CD4-positive, alpha-beta T cell treated with Interleukin-15 for 4 hours (primary cell): ENCODE data around the gene APC2.

Experiments used
- DNase-seq: peaks from one replicate; pipeline ENCODE4 v3.0.0-alpha.2; 2020; ENCODE audit warnings: low spot score

The APC2 gene, protein sequence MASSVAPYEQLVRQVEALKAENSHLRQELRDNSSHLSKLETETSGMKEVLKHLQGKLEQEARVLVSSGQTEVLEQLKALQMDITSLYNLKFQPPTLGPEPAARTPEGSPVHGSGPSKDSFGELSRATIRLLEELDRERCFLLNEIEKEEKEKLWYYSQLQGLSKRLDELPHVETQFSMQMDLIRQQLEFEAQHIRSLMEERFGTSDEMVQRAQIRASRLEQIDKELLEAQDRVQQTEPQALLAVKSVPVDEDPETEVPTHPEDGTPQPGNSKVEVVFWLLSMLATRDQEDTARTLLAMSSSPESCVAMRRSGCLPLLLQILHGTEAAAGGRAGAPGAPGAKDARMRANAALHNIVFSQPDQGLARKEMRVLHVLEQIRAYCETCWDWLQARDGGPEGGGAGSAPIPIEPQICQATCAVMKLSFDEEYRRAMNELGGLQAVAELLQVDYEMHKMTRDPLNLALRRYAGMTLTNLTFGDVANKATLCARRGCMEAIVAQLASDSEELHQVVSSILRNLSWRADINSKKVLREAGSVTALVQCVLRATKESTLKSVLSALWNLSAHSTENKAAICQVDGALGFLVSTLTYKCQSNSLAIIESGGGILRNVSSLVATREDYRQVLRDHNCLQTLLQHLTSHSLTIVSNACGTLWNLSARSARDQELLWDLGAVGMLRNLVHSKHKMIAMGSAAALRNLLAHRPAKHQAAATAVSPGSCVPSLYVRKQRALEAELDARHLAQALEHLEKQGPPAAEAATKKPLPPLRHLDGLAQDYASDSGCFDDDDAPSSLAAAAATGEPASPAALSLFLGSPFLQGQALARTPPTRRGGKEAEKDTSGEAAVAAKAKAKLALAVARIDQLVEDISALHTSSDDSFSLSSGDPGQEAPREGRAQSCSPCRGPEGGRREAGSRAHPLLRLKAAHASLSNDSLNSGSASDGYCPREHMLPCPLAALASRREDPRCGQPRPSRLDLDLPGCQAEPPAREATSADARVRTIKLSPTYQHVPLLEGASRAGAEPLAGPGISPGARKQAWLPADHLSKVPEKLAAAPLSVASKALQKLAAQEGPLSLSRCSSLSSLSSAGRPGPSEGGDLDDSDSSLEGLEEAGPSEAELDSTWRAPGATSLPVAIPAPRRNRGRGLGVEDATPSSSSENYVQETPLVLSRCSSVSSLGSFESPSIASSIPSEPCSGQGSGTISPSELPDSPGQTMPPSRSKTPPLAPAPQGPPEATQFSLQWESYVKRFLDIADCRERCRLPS (N-terminal part only)

DNA sequence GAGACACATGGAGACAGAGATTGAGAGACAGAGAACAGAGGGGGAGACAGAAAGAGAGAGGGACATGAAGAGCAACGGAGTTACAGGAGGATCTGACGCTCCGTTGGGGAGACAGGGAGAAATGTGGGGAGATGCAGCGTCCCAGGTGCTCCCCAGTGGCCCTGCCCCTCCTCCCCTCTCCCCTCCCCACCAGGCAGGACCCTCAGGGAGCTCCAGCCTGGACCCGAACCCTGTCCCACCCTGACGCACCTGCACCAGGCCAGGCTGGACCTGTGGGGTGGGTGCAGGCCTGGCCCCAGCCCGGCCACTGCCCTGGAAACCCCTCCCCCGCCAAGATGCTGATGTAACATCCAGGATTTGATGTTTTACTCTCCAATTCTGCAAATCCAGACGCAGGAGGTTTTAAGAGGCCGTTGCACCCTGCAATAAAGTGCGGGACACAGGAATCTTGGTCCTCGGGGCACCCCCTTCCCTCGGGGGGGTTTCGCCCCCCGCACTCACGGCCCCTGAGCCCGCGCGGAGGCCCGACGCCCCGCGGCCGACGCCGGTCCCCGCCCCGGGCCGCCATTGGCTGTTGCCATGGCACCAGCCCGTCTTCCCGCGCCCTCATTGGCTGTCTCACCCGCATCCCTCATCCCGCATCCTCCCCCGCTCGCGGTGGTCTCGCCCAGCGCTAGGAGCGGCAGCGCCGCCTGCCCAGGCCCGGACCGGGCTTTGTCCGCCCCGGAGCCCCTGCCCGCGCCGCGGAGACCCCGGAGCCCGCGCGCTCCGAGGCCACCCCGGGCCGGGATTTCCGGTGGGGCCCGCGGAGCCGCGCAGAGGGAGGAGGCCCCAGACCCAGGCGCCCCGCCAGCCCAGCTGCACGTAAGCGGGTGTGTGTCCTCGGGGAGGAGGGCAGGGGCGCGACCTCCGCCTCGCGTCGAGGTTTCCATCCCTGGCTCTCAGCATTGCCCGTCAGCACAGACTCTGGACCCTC, at the start of gene APC2:
TSS of gene APC2 (plus strand) at position 655 of the 976 bp plus-strand sequence. CDS start 2,881 bp downstream, outside the sequence.
- peak; percentile 16 for DNase-seq

DNA sequence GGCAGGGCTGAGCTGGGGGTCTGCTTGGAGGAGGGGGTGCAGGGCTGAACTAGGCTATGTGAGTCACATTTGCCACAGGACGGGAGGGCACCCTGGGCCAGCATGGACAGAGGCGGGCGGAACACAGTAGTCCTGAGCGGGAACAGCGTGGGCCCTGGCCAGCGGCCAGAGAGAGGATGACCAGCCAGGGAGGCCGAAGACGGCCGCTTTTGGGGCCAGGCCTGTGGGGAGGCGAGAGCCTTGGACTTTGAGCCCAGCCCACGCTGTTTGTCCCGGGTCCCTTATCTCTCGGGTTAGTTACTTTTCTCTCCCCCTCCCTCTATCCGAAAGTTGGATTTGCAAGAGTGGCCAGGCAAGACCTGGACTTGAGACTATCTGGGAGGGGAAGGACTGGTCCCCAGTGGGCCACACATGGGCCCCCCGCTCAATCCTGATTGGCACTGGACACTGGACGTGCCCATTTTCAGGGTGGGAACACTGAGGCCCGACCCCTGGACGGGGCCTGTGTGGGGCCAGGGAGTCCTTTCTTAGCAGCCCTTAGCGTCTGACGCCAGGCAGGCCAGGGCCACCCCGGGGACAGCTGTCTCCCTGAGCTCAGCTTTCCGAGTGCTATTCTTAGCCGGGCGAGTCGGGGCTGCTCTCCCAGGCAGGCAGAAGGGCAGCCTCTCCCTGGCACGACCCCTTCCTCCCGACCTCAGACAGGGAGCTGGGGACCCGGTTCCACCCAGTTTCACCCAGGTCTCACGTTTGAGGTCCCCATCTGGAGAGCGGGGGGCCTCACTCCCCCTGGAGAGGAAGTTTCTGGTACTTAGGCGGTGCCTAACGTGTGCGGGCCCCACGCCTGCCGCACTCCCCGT, 49.4 kb upstream of the APC2 start:
- DNase-seq, result no peak

DNA sequence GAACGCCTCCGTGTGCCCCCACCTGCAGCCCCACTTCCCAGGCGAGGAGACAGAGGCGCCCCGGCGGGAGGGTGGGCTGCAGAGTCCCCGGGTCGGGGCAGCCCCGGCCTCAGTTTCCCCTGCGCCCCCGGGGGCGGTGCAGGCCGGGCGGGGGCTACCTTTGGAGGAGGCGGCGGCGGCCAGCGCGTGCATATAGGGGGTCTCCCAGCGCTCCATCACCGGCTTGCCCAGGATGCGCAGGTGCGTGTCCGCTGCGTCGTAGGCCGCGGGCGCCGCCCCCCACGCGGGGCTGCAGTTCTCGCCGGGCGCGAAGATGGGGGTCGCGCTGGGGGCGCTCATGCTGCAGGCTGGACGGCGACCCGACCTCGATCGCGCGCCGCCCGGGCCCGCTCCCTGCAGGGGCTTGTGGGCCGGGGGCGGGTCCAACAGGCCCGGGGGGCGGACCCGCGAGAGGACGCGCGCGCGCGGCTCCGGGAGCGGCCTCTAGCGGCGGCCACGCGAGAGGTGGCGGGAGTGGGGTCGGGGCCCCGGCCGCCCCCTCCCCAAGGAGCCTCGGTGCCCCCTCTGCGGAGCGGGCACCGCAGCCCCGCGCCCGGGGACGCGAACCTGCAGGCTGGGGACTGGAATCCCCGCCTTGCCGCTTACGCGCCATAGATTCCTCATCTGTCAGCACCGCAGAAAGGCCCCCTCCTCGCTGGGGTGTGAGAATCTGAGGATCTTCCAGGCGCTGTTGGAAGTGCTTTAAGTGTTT, 48.6 kb upstream of the APC2 start, which contains the start of gene GAMT:
TSS of gene GAMT (minus strand) at position 405 of the 751 bp plus-strand sequence. CDS start at position 339, 66 bp downstream.
- DNase-seq, result peak; percentile 35

DNA sequence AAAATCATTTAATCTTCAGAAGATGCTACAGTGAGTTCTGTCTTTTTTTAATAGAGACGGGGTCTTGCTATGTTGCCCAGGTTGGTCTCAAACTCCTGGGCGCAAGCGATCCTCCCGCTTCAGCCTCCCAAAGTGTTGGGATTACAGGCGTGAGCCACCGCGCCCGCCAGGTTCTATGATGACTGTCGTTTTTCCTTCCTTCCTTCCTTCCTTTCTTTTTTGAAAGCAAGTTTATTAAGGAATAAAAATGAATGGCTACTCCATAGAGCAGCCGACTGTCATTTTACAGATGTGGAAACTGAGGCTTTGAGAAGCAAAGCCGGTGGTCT, 48.1 kb upstream of the APC2 start:
- DNase-seq, result no peak

DNA sequence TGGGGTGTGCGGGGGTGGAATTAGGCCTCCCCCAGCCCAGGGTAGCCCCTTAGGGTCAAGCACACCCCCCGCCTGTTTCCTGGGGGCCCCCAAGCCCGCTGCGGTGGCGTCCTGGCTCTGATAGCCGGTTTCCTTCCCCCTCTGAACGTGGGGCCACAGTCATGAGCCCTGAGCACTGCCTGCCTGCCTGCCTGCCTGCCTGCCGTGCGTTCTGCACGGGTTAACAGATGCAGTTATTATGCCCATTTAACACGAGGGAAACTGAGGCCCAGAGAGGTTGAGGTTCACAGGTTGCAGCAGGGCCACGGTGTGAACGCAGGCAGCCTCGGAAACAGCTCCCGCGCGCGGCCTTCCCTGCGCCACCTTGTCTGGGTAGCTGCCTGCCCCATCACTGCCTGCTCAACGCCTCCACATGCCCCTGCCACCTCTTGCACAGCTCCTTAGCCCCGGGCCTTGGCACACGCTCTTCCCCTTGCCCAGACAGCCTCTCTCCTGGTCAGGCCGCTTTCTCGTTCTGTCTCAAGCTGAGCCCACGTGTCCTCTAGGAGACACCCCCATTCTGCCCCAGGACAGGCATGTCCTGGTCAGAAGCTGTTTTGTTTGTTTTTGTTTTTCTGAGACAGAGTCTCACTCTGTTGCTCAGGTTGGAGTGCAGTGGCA, 47.4 kb upstream of the APC2 start:
- DNase-seq, result no peak

DNA sequence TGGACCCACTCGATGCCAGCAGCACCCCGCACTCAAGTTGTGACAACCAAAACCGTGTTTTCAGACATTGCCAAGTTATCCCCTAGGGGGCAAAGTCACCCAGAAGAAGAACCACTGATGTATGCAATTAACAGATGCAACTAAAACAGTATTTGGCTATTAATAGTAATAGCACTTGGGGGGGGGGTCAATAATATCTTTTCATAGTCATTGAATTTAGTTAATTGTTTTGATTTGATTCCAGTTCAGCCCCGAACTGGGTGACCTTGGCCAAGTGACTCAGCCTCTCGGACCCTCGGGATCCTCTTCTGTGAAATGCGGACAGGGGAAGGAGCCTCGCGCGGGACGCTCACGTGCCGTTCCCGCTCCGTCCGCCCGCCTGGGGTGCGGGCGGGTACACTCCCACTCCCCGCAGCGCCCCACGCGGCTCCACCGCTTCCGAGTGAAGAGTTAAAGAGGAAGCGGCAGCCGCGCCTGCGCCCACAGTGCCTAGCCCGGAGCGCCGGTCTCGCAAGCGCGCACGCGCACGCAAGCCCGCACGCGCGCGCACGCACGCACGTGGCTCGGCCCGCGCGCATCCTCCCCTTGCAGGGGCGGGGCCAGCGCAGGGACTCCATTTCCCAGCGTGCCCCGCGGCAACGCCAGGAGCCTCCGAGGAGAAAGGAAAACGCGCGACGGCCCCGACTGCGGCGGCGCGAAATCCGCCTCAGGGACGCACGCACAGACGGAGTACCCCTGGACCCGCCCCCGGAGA, 43.0 kb upstream of the APC2 start:
- DNase-seq, result peak; percentile 99

DNA sequence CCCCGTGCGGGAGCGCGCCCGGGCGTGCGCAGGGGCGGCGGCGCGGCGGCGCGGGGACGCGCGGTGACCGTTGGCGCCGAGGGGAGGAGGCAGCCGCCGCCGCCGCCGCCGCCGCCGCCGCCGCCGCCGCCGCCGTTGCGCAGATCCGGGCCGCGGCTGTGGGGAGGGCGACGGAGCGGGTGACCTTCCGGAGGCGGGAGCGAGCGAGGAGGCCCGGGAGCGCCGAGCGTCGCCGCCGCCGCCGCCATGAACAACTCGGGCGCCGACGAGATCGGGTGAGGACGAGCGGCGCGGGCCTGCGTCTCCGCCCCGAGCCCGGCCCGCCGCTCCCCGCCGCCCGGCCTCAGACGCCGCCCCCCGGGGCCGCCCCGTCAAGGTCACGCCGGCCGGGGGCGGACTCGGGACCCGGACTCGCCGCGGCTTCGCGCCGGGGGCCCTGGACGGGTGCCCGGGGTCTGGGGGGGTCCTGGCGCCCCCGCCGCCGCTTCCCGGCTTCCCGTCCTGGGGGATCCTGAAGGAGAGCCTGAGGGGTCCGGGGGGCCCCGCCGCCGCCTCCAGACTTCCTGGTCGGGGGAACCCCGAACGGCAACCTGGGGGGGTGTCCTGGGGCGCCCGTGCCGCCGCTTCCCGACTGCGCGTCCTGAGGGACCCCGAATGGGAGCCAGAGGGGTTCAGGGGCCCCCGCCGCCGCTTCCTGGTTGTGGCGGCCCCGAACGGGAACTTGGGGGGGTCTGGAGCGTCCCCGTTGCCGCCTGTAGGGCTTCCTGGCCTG, 42.2 kb upstream of the APC2 start, which contains the start of gene DAZAP1:
TSS of gene DAZAP1 (plus strand) at position 59 of the 772 bp plus-strand sequence. CDS start at position 247, 188 bp downstream.
- DNase-seq, result no peak

DNA sequence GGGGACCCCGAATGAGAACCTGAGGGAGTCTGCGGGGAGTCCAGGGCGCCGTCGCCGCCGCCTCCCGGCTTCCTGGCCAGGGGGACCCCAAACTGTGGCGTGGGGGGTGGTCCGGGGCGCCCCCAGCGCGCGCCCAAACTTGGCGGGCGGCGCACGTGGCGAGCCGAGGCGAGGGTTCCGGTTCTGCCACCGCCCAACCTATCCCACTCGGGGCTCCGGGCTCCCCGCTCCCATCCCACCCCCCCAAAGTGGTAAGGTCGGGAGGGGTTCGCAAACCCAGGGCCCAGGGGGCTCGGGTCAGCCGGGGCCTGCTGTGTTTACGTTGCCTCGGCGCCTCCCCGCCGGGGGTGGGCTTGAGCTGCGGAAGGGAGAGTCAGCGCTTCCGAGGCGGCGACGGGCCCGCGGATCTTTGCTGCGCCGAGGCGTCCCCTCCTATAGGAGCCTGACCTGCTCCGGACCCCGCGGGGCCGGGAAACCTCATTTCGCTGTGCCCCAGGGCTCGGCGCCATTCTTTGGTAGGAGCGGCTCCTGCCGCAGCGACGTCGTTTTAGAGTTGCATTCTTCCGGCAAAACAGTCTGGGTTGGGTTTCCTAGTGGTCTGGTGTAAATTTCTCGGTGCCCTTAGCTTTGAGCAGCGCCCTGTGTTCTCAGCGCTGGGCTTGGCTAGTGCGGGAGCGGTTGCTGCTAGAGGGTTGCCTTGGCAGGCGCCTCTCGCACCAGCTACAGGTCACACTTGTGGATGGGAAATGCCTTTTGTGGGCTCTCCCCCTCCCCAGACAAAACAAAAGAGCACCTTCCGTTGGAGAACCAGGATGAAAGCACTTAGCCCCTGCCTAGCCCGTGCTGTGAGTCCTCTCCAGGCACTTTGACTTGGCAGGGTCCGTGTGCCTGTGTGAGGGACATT, 41.4 kb upstream of the APC2 start:
- DNase-seq, result peak; percentile 59

DNA sequence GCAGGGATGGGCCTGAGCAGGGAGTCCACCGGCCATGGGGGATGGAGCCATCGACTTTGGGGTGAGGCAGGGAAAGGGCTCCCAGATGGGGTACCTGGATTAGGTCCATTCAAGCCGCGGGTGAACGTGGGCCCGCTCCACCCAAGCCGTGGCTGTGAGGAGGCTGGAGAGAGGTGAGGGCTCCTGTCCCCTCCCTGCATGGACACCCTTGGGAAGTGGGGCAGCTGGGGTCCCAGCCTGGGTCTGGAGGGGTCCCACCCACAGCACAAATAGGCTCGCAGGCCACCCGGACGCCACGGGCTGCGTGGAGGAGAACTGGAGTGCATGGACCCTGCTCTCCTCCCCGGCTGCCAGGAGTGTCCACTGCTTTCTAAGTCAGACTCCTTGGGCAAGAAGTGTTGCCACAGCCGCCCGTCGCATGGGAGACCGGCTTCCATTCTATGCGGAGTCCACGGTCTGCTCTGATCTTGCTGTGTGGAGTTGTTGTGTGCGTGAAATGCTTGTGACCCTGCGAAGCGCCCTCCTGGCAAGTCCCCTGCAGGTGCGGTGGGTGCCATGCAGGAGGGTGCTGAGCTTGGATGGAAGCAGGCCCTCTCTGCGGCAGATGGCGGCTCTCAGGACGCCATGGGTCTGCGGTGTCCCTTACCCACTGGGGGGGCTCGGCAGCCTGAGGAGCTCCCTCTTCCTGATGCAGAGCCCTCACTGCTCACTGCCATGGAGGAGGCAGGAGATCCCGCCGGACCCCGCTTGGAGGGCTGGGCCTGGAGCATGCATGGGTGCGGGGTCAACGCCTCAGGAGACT, 40.5 kb upstream of the APC2 start:
- DNase-seq, result no peak

DNA sequence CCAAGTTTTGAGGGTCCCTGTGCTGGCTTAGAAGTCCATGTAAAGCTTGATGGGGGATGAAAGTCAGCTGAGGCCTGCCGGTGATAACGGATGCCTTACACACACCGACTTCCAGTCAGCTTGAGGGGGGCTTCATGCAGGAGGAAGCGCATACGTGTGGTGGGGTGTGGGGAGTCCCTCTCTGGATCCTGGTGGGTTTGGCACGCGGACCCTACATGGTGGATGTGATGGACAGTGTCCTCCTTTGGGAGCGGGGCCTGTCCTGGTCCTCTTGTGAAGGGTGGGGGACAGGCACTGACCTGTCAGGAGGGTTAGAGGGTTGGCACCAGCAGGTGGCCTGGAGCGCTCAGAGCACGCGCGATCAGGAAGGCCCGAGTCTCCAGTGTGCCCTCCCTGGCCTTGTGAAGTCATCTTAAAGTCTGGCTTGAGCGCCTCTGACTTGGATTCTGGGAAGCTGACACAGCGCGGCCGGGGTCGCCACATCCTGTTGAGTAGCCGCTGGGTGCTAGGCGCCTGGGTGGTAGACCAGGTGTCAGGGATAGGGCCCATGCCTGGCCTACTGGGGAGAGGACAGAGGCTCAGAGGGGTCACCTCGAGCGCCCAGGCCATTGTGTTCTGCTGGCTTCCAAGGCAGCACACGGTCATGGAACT, 39.7 kb upstream of the APC2 start:
- DNase-seq, result no peak

DNA sequence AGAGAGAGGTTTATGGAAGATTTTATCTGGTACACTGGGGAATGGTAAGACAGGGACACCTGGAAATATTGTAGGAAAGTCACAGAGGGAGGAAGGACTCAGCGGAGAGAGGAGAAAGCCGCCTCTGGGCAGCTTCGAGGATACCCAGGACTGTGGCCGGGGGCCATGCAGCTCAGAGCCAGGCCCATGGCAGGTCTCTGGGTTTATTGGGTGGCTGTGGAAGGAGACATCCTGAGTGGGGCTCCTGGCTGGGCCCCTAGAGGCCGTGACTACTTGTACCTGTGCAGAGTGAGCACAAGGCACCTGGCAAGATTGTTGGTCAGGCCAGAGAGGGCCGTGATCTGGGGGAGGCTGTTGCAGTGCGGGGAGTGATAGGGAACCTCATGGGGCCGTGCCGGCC, 39.1 kb upstream of the APC2 start:
- no peak for DNase-seq

DNA sequence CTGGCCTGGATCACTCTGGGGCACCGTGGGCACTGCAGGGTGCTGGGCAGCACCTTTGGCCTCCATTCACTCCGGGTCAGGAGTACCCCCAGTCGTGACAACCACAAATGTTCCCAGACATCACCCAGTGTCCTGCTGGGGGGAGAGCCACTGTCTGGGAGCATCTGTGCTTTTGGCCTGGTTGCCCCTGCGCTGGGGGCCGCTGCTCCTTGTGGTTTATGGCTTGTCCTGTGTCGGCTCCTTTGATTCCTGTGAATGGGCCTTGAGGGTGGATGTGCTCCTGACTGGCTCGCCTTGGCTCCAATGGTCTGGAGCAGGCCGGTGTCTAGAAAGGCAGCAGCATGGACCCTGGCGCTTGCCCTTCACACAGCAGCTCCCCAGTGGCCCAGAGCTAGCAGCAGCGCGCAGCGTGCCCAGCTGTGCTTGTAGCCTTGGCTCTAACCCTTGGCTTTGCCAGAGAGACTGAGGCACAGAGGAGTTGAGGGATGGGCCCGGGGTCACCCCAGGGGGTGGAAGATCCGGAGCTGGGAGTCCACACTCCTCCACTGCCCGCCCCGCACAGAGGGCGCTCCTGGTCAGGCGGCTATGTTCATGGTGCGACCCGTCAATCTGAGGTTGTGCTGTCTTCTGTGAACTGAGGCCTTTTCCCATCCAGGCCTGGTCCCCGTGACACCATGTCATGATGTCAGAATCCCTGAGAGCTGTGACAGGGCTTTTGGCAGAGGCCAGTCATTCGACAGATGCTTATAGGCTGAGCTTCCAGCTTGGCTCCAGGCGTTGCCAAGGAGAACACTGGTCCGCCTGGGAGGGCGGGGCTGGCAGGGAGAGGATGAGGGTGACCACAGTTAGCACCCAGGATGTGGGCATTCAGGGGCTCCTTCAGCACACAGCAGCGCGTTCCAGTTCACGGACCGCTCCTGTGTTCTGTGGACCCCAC, 38.4 kb upstream of the APC2 start:
- peak; percentile 31 for DNase-seq

DNA sequence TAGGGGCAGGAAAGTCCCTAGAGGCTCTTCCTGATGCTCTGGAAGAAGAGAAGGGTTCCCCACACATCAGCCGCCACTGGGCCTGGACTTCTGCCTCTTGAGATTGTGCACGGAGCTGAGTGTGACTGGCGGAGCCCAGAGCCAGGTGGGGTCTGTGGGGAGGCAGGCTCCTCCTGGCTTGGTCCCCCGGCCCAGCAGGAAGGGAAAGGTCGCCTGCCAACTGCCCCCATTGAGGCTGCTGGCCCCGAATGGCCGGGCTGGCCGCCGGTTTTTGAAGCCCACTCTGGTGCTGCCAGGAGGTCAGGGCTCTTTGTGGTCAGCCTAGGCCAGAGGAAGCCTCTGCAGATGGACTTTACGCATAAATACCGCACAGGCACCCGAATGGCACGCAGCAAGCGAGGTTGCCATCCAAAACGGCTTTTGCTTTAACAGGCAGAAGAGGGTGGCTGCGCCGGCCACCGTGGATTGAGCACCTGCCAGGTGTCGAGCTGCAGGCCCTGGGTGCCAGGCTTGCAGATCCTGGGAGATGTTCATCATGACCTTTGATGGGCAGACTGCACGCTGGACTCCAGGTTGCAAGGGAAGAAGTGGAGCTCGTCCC, 37.5 kb upstream of the APC2 start:
- DNase-seq, result no peak
